HEK293 (cell line): ENCODE results near the gene SLC3A2.

Source experiments
- CTCF ChIA-PET: fragments of 350-600 bp; formaldehyde crosslinking; extraction: SDS; loops from one replicate; lab custom pipeline; 2021; ENCODE audit warnings: antibody characterized with exemption; lab: Yijun Ruan, JAX
- POLR2A ChIA-PET: fragments of 300-600 bp; formaldehyde crosslinking; extraction: SDS; loops from one replicate; lab custom pipeline; 2020; ENCODE audit warnings: antibody characterized with exemption, inconsistent platforms; lab: Yijun Ruan, JAX
- H3K27ac ChIP-seq: fragments of 200-500 bp; sonication (Bioruptor generic); 2 replicates; pipeline ENCODE4 v1.5.1; 2014; ENCODE audit warnings: low read depth, low read length, control low read depth, inconsistent platforms; ENCODE audit errors: extremely low read depth
- H3K36me3 ChIP-seq, 2 experiments: fragments of 200-500 bp in 1 of 2; sonication (Bioruptor generic) in 1 of 2; 1 replicate in 1 of 2; 2 replicates in 1 of 2; pipeline ENCODE4 v1.5.1; 2014 to 2017; ENCODE audit warnings: inconsistent platforms in 2 of 2, low read length in 2 of 2; ENCODE audit not compliant: control insufficient read depth in 2 of 2, insufficient read depth in 1 of 2
- H3K4me1 ChIP-seq: fragments of 200-500 bp; sonication (Bioruptor generic); 2 replicates; pipeline ENCODE4 v1.5.1; 2014; ENCODE audit warnings: mild to moderate bottlenecking, low read length, inconsistent platforms; ENCODE audit not compliant: control insufficient read depth, insufficient read depth
- H3K4me3 ChIP-seq: 2 replicates; pipeline ENCODE4 v1.5.1; 2011; ENCODE audit warnings: low read depth, mild to moderate bottlenecking, control low read depth, low read length, moderate library complexity
- H3K9me3 ChIP-seq: fragments of 200-500 bp; sonication (Bioruptor generic); 2 replicates; pipeline ENCODE4 v1.5.1; 2014; ENCODE audit warnings: low read depth, low read length, inconsistent platforms; ENCODE audit not compliant: control insufficient read depth, insufficient read depth
- BCL11A ChIP-seq: fragments of 450-650 bp; formaldehyde crosslinking; IDR thresholded peaks from 2 replicates; pipeline ENCODE4 v1.5.1; 2016; ENCODE audit warnings: low read depth, missing biosample characterization, missing genetic modification characterization
- EGR2 ChIP-seq: fragments of 450-650 bp; formaldehyde crosslinking; IDR thresholded peaks from 2 replicates; pipeline ENCODE4 v1.5.1; 2016; ENCODE audit warnings: low read depth, missing biosample characterization, missing genetic modification characterization
- HOXC10 ChIP-seq: sonication (generic); formaldehyde crosslinking; IDR thresholded peaks from 2 replicates; pipeline ENCODE4 v1.8.1; 2023; ENCODE audit warnings: mild to moderate bottlenecking, missing genetic modification reagents
- KLF1 ChIP-seq: fragments of 450-650 bp; formaldehyde crosslinking; IDR thresholded peaks from 2 replicates; pipeline ENCODE4 v1.5.1; 2016; ENCODE audit warnings: missing biosample characterization, missing genetic modification characterization
- TCF7L2 ChIP-seq: IDR thresholded peaks from 2 replicates; pipeline ENCODE4 v1.6.1; 2011; ENCODE audit warnings: low read depth, mild to moderate bottlenecking, inconsistent platforms, low read length, moderate library complexity, borderline replicate concordance
- WT1 ChIP-seq: fragments of 450-650 bp; formaldehyde crosslinking; IDR thresholded peaks from 2 replicates; pipeline ENCODE4 v1.5.1; 2016; ENCODE audit warnings: missing biosample characterization, missing genetic modification characterization
- ZBTB21 ChIP-seq: fragments of 450-650 bp; formaldehyde crosslinking; IDR thresholded peaks from 2 replicates; pipeline ENCODE4 v1.5.1; 2017; ENCODE audit warnings: missing biosample characterization, missing genetic modification characterization
- ZNF16 ChIP-seq: fragments of 450-650 bp; formaldehyde crosslinking; IDR thresholded peaks from 2 replicates; pipeline ENCODE4 v1.5.1; 2016; ENCODE audit warnings: low read depth, missing biosample characterization, missing genetic modification characterization
- ZNF175 ChIP-seq: fragments of 450-650 bp; formaldehyde crosslinking; IDR thresholded peaks from 2 replicates; pipeline ENCODE4 v1.5.1; 2016; ENCODE audit warnings: missing biosample characterization, missing genetic modification characterization
- ZNF19 ChIP-seq: fragments of 450-650 bp; formaldehyde crosslinking; IDR thresholded peaks from 2 replicates; pipeline ENCODE4; 2016; ENCODE audit warnings: missing biosample characterization, missing genetic modification characterization, low read depth
- ZNF473 ChIP-seq: fragments of 450-650 bp; formaldehyde crosslinking; IDR thresholded peaks from 2 replicates; pipeline ENCODE4 v1.5.1; 2017; ENCODE audit warnings: missing biosample characterization, missing genetic modification characterization
- ZNF48 ChIP-seq: fragments of 450-650 bp; formaldehyde crosslinking; IDR thresholded peaks from 2 replicates; pipeline ENCODE4 v1.5.1; 2016; ENCODE audit warnings: missing biosample characterization, missing genetic modification characterization
- ZNF514 ChIP-seq: fragments of 450-650 bp; formaldehyde crosslinking; IDR thresholded peaks from 2 replicates; pipeline ENCODE4 v1.5.1; 2016; ENCODE audit warnings: missing biosample characterization, missing genetic modification characterization
- ZNF610 ChIP-seq: fragments of 450-650 bp; formaldehyde crosslinking; IDR thresholded peaks from 2 replicates; pipeline ENCODE4 v1.5.1; 2016; ENCODE audit warnings: missing biosample characterization, missing genetic modification characterization, borderline replicate concordance
- ZNF701 ChIP-seq: fragments of 450-650 bp; formaldehyde crosslinking; IDR thresholded peaks from 2 replicates; pipeline ENCODE4 v1.5.1; 2016; ENCODE audit warnings: missing biosample characterization, missing genetic modification characterization
- ZNF837 ChIP-seq: fragments of 450-650 bp; formaldehyde crosslinking; IDR thresholded peaks from 2 replicates; pipeline ENCODE4 v1.5.1; 2016; ENCODE audit warnings: missing biosample characterization, missing genetic modification characterization
- ZSCAN23 ChIP-seq: fragments of 450-650 bp; formaldehyde crosslinking; IDR thresholded peaks from 2 replicates; pipeline ENCODE4 v1.5.1; 2016; ENCODE audit warnings: missing biosample characterization, missing genetic modification characterization
- TF ChIP-seq, protein P1 (sequence below): fragments of 450-650 bp; formaldehyde crosslinking; IDR thresholded peaks from 2 replicates; pipeline ENCODE4 v1.5.1; 2016; ENCODE audit warnings: missing biosample characterization, missing genetic modification characterization, borderline replicate concordance
- TF ChIP-seq, protein P2 (sequence below): fragments of 450-650 bp; formaldehyde crosslinking; IDR thresholded peaks from 2 replicates; pipeline ENCODE4 v1.5.1; 2016; ENCODE audit warnings: missing biosample characterization, missing genetic modification characterization

The SLC3A2 gene

DNA sequence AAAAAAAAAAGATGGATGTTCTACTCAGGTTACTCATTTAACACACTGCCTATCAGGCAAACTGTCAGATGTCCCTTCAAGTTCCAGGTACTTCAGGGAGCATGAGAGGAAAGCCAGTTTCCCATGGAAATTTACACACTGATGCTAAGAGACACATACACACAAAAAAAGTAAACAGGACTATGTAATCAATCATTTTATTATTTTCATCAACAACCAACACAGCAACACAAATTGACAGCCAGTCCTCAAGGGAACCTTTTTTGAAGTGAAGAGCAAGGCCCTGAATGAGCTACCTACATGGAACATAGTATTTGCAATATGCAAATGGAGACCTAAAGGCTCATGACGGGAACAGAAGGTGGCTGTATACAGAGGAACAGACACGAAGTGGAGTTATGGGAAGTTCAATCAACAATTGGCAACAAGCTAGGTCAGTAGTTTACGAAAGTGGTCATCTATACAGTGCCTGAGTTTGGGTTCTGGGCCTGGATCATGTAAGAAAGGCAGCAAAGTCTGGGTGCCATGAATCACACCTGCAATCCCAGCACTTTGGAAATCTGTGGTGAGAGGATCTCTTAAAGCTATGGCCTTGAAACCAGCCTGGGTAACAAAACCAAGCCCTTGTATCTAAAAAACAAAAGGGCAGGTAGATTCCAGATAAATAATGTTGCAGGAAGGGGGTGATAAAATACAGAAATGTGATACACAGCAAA lies 28.7 kb upstream of the SLC3A2 start (continued):
- no peak for TF ChIP-seq WT1 (tag by site-specific recombination)
- TF ChIP-seq BCL11A: no peak
- TF ChIP-seq ZNF514: no peak
- no peak for TF ChIP-seq TCF7L2
- TF ChIP-seq ZNF610 (tag by site-specific recombination): no peak
- TF ChIP-seq HOXC10: no peak
- no peak for TF ChIP-seq ZNF701
- TF ChIP-seq, protein P1, sequence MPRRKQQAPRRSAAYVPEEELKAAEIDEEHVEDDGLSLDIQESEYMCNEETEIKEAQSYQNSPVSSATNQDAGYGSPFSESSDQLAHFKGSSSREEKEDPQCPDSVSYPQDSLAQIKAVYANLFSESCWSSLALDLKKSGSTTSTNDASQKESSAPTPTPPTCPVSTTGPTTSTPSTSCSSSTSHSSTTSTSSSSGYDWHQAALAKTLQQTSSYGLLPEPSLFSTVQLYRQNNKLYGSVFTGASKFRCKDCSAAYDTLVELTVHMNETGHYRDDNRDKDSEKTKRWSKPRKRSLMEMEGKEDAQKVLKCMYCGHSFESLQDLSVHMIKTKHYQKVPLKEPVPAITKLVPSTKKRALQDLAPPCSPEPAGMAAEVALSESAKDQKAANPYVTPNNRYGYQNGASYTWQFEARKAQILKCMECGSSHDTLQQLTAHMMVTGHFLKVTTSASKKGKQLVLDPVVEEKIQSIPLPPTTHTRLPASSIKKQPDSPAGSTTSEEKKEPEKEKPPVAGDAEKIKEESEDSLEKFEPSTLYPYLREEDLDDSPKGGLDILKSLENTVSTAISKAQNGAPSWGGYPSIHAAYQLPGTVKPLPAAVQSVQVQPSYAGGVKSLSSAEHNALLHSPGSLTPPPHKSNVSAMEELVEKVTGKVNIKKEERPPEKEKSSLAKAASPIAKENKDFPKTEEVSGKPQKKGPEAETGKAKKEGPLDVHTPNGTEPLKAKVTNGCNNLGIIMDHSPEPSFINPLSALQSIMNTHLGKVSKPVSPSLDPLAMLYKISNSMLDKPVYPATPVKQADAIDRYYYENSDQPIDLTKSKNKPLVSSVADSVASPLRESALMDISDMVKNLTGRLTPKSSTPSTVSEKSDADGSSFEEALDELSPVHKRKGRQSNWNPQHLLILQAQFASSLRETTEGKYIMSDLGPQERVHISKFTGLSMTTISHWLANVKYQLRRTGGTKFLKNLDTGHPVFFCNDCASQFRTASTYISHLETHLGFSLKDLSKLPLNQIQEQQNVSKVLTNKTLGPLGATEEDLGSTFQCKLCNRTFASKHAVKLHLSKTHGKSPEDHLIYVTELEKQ (tag by site-specific recombination): peak; percentile 59; the same call in 1 of the 2 replicates
- TF ChIP-seq, all 188 proteins: peak for 6

DNA sequence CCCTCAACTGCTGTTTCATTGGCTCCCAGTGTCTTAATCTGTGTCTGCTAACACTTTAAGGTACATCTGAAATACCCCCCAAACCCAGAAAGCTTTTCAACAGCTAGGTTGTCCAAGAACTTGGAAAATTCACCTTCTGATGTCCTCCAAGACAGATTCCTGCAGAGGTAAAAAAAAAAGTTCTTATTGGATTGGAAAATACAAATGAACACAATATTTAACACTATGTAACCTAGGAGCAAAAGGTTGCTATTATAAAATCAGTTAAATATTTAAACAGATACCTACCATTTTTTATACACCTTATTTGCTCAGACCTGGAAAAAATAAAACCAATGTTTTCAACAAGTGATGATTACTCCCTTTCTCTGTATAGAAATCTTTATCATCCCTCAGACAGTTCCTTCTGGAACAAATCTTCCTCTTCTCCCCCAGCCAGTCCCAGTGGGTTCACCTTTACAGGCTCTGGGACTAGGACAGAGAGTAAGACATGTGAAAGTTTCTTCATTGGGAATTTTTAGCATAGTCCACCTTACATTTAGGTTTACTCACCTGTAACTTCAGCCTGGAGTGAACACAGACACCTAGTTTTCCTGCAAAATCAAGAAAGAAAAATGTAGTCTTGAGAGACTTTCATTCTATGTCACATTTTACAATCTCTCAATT lies 28.0 kb upstream of the SLC3A2 start:
- TF ChIP-seq ZNF48: no peak
- TF ChIP-seq ZBTB21: no peak
- TF ChIP-seq, all 188 proteins: peak for 0
- ChIA-PET CTCF (no interaction called here), POLR2A (interaction anchor here (0.5 to 4.0 kb wide), 9 partner anchors 10 to 261 kb away, joined by 3 to 96 read pairs (median 4); partner anchors contain the start of genes MTA2, SLC3A2, TMEM179B and TUT1)
- Histone ChIP-seq H3K4me1 (no peaks in the 10 kb centered on the region), H3K27ac (no peak overlapping the region), H3K4me3 (no peak overlapping the region), H3K36me3 (peaks cover 3 to 42% of the 10 kb centered on the region in 2 experiments; a peak in 1 of 3 replicates), H3K9me3 (no peaks in the 10 kb centered on the region)

DNA sequence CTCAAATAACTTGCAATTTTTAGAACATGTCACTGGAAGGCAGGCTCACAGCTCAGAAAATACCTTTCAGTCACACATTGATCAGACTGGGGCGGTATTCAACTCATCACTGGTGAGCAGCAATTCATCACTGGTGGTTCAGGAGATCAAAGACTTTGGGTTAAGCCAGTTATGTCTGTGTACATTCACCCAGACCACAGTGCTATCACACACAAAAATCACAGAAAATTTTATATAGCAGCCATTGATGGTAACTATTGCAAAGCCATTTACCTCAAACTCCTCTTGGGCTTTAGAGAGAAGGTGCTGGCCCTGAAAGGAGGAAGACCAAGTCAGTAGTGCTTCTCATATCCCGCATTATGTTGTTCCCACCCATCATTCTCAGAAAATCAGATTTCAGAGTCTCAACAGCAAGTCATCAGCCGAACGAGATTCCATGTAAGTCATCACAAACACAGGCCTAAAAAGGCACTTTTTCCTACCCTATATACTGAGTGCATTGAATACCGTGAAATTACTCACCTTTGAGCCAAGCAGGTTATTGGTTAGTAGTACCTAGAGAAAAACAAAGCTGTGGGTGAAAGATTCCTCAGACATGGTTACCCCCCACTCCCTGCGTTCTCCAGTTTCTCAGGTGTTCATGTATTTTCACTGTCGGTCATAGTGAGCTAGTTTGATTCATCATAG lies 27.3 kb upstream of the SLC3A2 start:
- ChIA-PET CTCF (interaction anchor here (0.9 to 3.9 kb wide), 3 partner anchors 31 to 67 kb away, joined by 3 to 24 read pairs (median 4); partner anchors contain the start of gene TMEM179B), POLR2A (interaction anchor here (0.5 to 5.5 kb wide), 18 partner anchors 10 to 188 kb away, joined by 3 to 182 read pairs (median 4); partner anchors contain the start of genes C11orf98, CSKMT, NXF1 and SLC3A2)
- TF ChIP-seq ZNF19: no peak
- TF ChIP-seq ZNF16 (tag by site-specific recombination): no peak
- no peak for TF ChIP-seq ZNF473
- TF ChIP-seq, protein P2, sequence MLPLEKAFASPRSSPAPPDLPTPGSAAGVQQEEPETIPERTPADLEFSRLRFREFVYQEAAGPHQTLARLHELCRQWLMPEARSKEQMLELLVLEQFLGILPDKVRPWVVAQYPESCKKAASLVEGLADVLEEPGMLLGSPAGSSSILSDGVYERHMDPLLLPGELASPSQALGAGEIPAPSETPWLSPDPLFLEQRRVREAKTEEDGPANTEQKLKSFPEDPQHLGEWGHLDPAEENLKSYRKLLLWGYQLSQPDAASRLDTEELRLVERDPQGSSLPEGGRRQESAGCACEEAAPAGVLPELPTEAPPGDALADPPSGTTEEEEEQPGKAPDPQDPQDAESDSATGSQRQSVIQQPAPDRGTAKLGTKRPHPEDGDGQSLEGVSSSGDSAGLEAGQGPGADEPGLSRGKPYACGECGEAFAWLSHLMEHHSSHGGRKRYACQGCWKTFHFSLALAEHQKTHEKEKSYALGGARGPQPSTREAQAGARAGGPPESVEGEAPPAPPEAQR (tag by site-specific recombination): no peak
- no peak for TF ChIP-seq KLF1 (tag by site-specific recombination)
- no peak for TF ChIP-seq ZSCAN23 (tag by site-specific recombination)
- TF ChIP-seq ZNF837 (tag by site-specific recombination): no peak
- no peak for TF ChIP-seq ZNF175
- no peak for TF ChIP-seq EGR2

More for the DNA sequence above, 27.3 kb upstream of the SLC3A2 start:
- H3K4me3 ChIP-seq: peak overlapping the region; percentile 88
- H3K9me3 ChIP-seq: no peaks in the 10 kb centered on the region
- H3K36me3 ChIP-seq: peaks cover 3 to 42% of the 10 kb centered on the region in 2 experiments; a peak in 1 of 3 replicates
- no peaks in the 10 kb centered on the region for H3K4me1 ChIP-seq
- H3K27ac ChIP-seq: peak overlapping the region; percentile 4; the same call in 1 of the 2 replicates
